MCF 10A (cell line): Measurements from ENCODE around the gene SLC24A2. TPM values are rescaled to one million over a fixed set of nuclear protein-coding genes. Genes with fewer than 3 reads are reported as not detected.

Source experiments
- BruUV-seq: library from RNA; stranded (reverse); fragments of 400-500 nt; replicated peaks from 2 replicates; lab custom pipeline; 2021; lab: Mats Ljungman, UMichigan
- CTCF ChIA-PET: fragments of 300-600 bp; sonication (Branson Sonifier 250); formaldehyde crosslinking; extraction: SDS; loops from one replicate; lab custom pipeline; 2021; ENCODE audit warnings: antibody characterized with exemption, inconsistent platforms; lab: Yijun Ruan, JAX
- POLR2A ChIA-PET: fragments of 300-600, 350-650 bp; sonication (Branson Sonifier 250); formaldehyde crosslinking; extraction: SDS; loops from one replicate; lab custom pipeline; 2020; ENCODE audit warnings: antibody characterized with exemption, inconsistent platforms; lab: Yijun Ruan, JAX
- DNase-seq: peaks from one replicate; pipeline ENCODE4 v3.0.0-alpha.2; 2018; ENCODE audit not compliant: unreplicated experiment
- H3K27ac Mint-ChIP-seq: one replicate; pipeline ENCODE4 v1.8.0; 2022; ENCODE audit warnings: mild to moderate bottlenecking, low read depth, mixed read lengths; ENCODE audit not compliant: unreplicated experiment
- H3K27me3 Mint-ChIP-seq: one replicate; pipeline ENCODE4 v1.8.0; 2022; ENCODE audit warnings: mixed read lengths; ENCODE audit not compliant: insufficient read depth, unreplicated experiment
- H3K36me3 Mint-ChIP-seq: one replicate; pipeline ENCODE4 v1.8.0; 2022; ENCODE audit warnings: mild to moderate bottlenecking, moderate library complexity, mixed read lengths; ENCODE audit not compliant: insufficient read depth, unreplicated experiment
- H3K4me1 Mint-ChIP-seq: one replicate; pipeline ENCODE4 v1.8.0; 2022; ENCODE audit warnings: mixed read lengths; ENCODE audit not compliant: insufficient read depth, unreplicated experiment
- H3K4me3 Mint-ChIP-seq: one replicate; pipeline ENCODE4 v1.8.0; 2022; ENCODE audit warnings: mild to moderate bottlenecking, moderate library complexity, mixed read lengths; ENCODE audit not compliant: unreplicated experiment
- H3K9me3 Mint-ChIP-seq: one replicate; pipeline ENCODE4 v1.8.0; 2022; ENCODE audit warnings: mixed read lengths; ENCODE audit not compliant: unreplicated experiment
- CTCF ChIP-seq: fragments of 200-600 bp; IDR thresholded peaks from one replicate; pipeline ENCODE4 v1.8.0; 2022; ENCODE audit warnings: antibody characterized with exemption, mild to moderate bottlenecking; ENCODE audit not compliant: unreplicated experiment
- intact Hi-C: fragments of 100-400 bp; cut with micrococcal nuclease; formaldehyde crosslinking; loops from 2 replicates; pipeline ENCODE4 v1.14.1; 2022
- total RNA-seq: library from RNA; stranded (reverse); gene quantifications from 2 replicates; pipeline ENCODE4 v1.2.3, GENCODE V29; 2022

The SLC24A2 gene
- total RNA-seq, 1 experiment from 2014 or later: not detected

- POLR2A ChIA-PET: no interaction called here
- H3K27me3 Mint-ChIP-seq: peaks cover 20% of the 10 kb centered on the region
- DNase-seq: no peak
- CTCF ChIA-PET: no interaction called here
- peaks cover 5% of the 10 kb centered on the region for H3K36me3 Mint-ChIP-seq
- no peak for TF ChIP-seq CTCF
- H3K27ac Mint-ChIP-seq: no peak overlapping the region
- no peaks in the 10 kb centered on the region for H3K9me3 Mint-ChIP-seq
- H3K4me3 Mint-ChIP-seq: no peak overlapping the region
- BruUV-seq: no TSS peak
- H3K4me1 Mint-ChIP-seq: no peaks in the 10 kb centered on the region
- intact Hi-C loops: no loop called here
Observed at GRCh38 chr9:19754921-19755320, 33.9 kb downstream of the SLC24A2 start.

GRCh38 chr9:19748278-19749126 is 40.3 kb downstream of the SLC24A2 start:
- no peak for TF ChIP-seq CTCF
- H3K27me3 Mint-ChIP-seq: peaks cover 20% of the 10 kb centered on the region
- no peak overlapping the region for H3K27ac Mint-ChIP-seq
- H3K4me1 Mint-ChIP-seq: no peaks in the 10 kb centered on the region
- H3K9me3 Mint-ChIP-seq: no peaks in the 10 kb centered on the region
- DNase-seq: peak; percentile 26
- no peak overlapping the region for H3K4me3 Mint-ChIP-seq
- CTCF ChIA-PET: no interaction called here
- no TSS peak for BruUV-seq
- POLR2A ChIA-PET: no interaction called here
- peaks cover 5% of the 10 kb centered on the region for H3K36me3 Mint-ChIP-seq
- intact Hi-C loops: no loop called here

GRCh38 chr9:19746223-19746622 is 42.6 kb downstream of the SLC24A2 start:
- no peak overlapping the region for H3K27ac Mint-ChIP-seq
- H3K27me3 Mint-ChIP-seq: peaks cover 8% of the 10 kb centered on the region
- no TSS peak for BruUV-seq
- H3K4me1 Mint-ChIP-seq: no peaks in the 10 kb centered on the region
- no peak overlapping the region for H3K4me3 Mint-ChIP-seq
- DNase-seq: no peak
- H3K9me3 Mint-ChIP-seq: no peaks in the 10 kb centered on the region
- no peak for TF ChIP-seq CTCF
- POLR2A ChIA-PET: no interaction called here
- H3K36me3 Mint-ChIP-seq: no peaks in the 10 kb centered on the region
- CTCF ChIA-PET: no interaction called here
- intact Hi-C loops: no loop called here

GRCh38 chr9:19741178-19741577 is 47.7 kb downstream of the SLC24A2 start:
- CTCF ChIA-PET: no interaction called here
- no peaks in the 10 kb centered on the region for H3K36me3 Mint-ChIP-seq
- no peaks in the 10 kb centered on the region for H3K4me1 Mint-ChIP-seq
- no TSS peak for BruUV-seq
- DNase-seq: no peak
- intact Hi-C loops: no loop called here
- no peaks in the 10 kb centered on the region for H3K9me3 Mint-ChIP-seq
- POLR2A ChIA-PET: no interaction called here
- no peak overlapping the region for H3K27ac Mint-ChIP-seq
- no peaks in the 10 kb centered on the region for H3K27me3 Mint-ChIP-seq
- no peak overlapping the region for H3K4me3 Mint-ChIP-seq
- TF ChIP-seq CTCF: no peak
